Measurements from ENCODE around the gene LSS.

DNA sequence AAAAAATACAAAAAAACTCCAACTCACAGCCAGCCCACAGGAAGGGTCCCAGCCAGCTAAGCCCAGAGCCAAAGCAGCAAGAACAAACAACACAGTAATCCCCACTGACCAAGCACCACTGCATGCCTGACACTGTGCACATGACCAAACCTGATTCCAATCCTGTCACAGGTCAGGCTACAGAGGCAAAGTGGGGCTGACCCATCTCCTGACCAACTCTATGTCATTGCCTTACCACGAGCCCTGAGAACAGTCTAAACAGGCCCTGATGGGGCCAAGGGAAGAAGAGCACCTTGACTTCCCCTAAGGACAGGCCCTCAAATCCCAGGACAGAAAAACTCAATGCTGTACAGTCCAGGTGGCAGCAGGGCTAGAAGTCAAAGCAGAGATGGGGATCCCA is 2.4 kb downstream of the LSS start:
- TF ChIP-seq CTCF (conservative IDR thresholded peaks at IDR 0.05; ENCODE audit: low read length): no peak
- TF ChIP-seq EZH2phosphoT487 (IDR thresholded peaks at IDR 0.05; ENCODE audit: borderline replicate concordance): no peak
